Fibroblast of the aortic adventitia (primary cell): ENCODE results near the gene SLC26A6. TPM values are rescaled to one million over a fixed set of nuclear protein-coding genes. Genes with fewer than 3 reads are reported as not detected.
A peak's percentile ranks its signal among the peaks of the same experiment; 100 is the strongest.

Experiments used
- DNase-seq: peaks from one replicate; pipeline ENCODE4 v3.0.0-alpha.2; 2010; ENCODE audit warnings: low read depth
- H3K4me3 ChIP-seq: 2 replicates; pipeline ENCODE4 v1.5.1; 2011; ENCODE audit warnings: low read depth, mild to moderate bottlenecking, control low read depth, low read length, moderate library complexity
- total RNA-seq: library from RNA; depleted of rRNA; stranded (reverse); fragments of >200 nt; gene quantifications from 2 replicates; pipeline ENCODE4 v1.2.3, GENCODE V29; 2012; ENCODE audit warnings: low replicate concordance
- TF ChIP-seq, protein P1 (sequence below): IDR thresholded peaks from 2 replicates; pipeline ENCODE4 v1.5.1; 2011; ENCODE audit warnings: mild to moderate bottlenecking, low read length, control low read depth, inconsistent platforms; ENCODE audit not compliant: insufficient read depth

Gene SLC26A6
- total RNA-seq, 1 donor = 11.6 TPM

DNA sequence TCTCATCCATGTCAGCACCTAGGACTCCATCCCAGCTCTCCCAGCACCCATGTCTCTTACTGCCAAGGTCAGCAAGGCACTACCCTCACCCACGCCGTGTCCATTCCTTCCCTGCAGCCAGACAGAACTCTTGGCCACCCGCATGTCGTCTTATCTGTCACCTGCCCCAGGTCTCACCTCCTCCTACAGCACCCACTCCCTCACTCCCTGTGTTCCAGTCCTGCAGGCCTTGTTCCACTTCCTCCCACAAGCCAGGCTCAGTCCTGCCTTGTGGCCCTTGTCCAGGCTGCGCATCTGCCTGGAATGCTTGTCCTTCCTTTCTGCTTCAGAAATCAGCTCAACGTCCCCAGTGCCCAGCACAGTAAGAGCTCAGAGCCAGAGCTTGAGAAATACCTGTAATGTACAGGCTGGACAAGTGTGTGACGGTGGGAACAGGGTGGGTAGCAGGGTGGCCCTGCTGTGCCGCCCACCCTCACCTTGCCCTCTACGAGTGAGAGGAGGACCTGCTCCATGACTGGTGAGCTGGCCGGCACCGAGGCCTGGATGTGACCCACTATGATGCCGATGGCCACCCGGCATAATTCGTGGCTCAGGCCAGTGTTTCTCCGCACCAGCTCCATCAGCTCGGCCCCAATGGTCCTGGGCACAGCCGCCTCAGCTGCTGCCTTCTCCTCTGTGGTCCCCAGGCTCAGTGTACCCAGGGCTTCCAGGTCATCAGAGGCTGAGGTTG, 45.7 kb upstream of the SLC26A6 start:
- TF ChIP-seq, protein P1, sequence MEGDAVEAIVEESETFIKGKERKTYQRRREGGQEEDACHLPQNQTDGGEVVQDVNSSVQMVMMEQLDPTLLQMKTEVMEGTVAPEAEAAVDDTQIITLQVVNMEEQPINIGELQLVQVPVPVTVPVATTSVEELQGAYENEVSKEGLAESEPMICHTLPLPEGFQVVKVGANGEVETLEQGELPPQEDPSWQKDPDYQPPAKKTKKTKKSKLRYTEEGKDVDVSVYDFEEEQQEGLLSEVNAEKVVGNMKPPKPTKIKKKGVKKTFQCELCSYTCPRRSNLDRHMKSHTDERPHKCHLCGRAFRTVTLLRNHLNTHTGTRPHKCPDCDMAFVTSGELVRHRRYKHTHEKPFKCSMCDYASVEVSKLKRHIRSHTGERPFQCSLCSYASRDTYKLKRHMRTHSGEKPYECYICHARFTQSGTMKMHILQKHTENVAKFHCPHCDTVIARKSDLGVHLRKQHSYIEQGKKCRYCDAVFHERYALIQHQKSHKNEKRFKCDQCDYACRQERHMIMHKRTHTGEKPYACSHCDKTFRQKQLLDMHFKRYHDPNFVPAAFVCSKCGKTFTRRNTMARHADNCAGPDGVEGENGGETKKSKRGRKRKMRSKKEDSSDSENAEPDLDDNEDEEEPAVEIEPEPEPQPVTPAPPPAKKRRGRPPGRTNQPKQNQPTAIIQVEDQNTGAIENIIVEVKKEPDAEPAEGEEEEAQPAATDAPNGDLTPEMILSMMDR = no peak
- no peak overlapping the region for H3K4me3 ChIP-seq
- DNase-seq = no peak

DNA sequence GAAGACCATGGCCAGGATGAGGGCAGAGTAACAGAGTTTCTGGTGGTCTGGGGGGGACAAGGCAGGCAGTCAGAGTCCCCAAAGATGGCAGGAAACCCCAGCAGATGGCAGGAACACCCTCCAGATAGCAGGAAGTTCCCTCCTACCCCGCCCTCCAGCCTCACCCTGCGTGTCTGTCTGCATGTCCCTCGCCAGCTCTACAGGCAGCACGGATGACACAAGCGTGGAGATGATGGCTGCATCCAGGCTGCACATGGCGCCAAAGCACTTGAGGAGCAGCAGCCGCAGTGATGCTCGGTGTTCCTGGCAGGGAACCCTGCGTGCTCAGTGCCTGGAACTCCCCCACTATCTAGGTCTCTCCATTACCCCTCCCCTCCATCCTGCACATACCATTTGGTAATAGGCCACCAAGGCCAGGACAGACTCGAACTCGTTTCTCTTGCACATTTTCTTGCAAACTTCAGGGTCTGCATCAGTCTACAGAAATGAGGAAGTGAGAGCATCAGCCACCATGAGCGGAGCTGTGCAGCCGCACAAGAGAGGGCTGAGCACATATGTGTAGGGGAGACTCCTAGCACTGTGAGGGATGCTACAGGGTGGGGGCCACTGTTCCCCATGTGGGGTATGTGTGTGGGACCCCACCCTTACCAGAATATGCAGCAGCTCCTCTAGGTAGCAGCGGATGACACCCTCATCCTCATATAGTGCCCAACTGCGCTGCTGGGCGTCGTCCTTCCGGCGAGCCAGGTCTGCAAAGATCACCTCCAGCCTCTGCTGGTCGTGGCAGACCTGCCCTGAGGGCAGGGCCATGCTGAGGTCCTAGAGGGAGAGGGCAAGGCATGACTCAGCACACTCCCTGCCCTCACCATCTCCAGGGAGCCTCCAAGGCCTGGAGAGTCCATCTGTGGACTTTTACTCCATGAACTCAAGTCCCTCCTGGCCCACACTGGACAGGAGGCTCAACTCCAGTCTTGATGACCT, 44.4 kb upstream of the SLC26A6 start:
- no peak overlapping the region for H3K4me3 ChIP-seq
- no peak for DNase-seq

DNA sequence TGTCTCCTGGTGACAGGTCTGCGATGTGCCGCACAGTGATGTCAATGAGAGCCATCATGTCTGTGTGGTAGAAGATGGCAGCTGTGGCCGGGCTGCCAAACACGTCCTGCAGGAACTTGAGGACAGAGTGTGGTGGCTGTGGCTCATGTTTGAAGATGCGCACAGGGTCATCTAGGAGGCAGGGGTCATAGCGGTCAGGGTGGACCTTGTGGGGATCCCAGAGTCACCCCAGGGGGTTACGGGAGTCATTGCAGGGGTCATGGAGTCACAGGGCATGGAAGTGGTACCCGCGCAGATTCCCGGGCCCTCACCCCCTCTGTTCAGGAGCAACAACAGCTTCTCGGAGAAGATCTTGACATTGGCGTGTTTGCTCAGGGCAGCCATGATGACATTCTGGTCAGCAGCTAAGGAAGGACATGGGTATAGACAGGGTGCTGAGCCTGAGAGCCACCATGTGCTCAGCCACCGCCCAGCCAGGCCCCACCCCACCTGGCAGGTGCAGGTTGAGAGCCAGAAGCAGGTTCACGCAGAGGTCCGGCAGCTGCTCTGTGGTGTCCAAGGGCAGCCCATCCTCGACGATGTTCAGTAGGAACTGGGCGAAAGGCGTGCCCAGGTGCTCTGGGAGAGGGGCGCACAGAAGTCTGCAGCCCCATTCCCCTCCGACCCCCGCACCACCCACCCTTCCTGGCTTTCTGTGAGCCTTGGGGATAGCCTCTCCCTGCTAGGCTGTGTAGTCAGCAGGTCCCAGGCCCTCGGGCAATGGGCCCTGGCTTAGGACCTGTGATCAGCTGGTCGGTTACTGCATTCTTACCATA, 43.5 kb upstream of the SLC26A6 start:
- no peak for DNase-seq
- TF ChIP-seq, protein P1 = no peak
- H3K4me3 ChIP-seq = no peak overlapping the region

More for the DNA sequence above, 44.4 kb upstream of the SLC26A6 start:
- TF ChIP-seq, protein P1 = no peak

DNA sequence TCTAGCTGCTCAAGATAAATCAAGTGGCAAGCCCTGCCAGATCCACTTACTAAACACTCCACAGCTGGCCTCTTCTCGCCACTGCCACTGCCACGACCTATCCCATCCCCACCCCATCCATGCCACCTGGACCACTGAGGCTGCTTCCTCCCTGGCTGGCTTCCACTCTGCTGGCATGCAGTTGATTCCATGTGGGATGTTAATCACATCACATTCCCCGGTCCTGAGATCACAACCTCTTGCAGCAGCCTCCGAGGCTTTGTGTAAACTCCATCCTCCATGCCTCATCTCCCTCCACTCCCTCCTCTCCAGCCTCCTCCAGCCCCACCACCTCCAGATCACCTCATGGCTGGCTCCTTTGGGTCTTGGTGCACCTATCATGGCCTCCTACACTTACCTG, 42.8 kb upstream of the SLC26A6 start:
- TF ChIP-seq, protein P1 = no peak
- peak; percentile 15 for DNase-seq
- no peak overlapping the region for H3K4me3 ChIP-seq

DNA sequence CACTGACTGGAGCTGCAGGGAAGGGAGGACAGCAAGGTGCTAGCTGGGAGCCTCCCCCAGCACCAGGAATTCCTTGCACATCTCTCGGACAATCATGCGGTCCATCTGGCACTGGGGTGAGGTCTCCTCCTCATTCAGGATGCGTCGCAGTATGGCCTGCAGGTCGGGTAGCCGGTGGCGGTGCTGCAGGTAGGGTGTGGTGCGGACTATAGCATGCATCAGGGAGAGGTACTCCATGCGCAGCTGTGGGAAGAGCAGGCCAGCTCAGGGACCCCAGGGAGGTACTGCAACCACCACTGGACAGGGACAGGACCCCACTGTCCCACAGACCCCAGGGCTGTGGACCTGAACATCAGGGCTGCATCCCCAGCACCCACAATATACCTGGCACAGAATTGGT, 39.2 kb upstream of the SLC26A6 start:
- H3K4me3 ChIP-seq = no peak overlapping the region
- no peak for DNase-seq
- TF ChIP-seq, protein P1 = no peak

DNA sequence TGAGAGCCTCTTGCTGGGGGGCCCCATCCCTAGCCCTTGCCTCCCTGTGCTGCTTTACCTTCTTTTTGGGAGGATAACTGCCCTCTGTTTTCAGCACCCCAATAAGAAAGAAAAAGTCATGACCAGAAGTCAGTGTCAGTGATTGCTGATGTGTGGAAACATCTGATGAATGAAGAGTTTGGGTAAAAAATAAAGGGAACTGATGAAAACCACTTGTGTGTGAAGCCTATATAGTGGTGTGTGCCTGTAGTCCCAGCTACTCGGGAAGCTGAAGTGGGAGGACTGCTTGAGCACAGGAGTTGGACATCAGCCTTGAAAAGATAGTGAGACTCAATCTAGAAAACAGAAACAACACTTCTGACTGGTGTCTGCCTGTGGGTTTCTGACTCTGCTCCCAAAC, 37.3 kb upstream of the SLC26A6 start:
- no peak for DNase-seq
- no peak overlapping the region for H3K4me3 ChIP-seq
- TF ChIP-seq, protein P1 = no peak
